Neural progenitor cell (in vitro differentiated cells): ENCODE data around the gene IL17RB. TPM values are rescaled to one million over a fixed set of nuclear protein-coding genes. Genes with fewer than 3 reads are reported as not detected.

Experiments
- DNase-seq: peaks from one replicate; pipeline ENCODE4 v3.0.0-alpha.2; 2016; ENCODE audit warnings: low spot score
- H2AFZ ChIP-seq: fragments of 200-600 bp; sonication (generic); replicated peaks from 2 replicates; pipeline ENCODE4 v1.6.1; 2016; ENCODE audit warnings: antibody characterized with exemption
- H3F3A ChIP-seq: fragments of 200-600 bp; sonication (generic); 2 replicates; pipeline ENCODE4 v1.6.1; 2016; ENCODE audit warnings: antibody characterized with exemption, low read depth
- H3K27ac ChIP-seq: fragments of 200-600 bp; sonication (generic); 2 replicates; pipeline ENCODE4 v1.5.1; 2016; ENCODE audit warnings: mild to moderate bottlenecking
- H3K27me3 ChIP-seq: fragments of 200-600 bp; sonication (generic); 2 replicates; pipeline ENCODE4 v1.6.1; 2016; ENCODE audit warnings: mild to moderate bottlenecking, moderate library complexity
- H3K36me3 ChIP-seq: fragments of 200-600 bp; sonication (generic); 2 replicates; pipeline ENCODE4 v1.5.1; 2016
- H3K4me1 ChIP-seq: fragments of 200-600 bp; sonication (generic); 2 replicates; pipeline ENCODE4 v1.6.1; 2016; ENCODE audit warnings: mixed run types
- H3K4me2 ChIP-seq: fragments of 200-600 bp; sonication (generic); 2 replicates; pipeline ENCODE4 v1.6.1; 2016
- H3K4me3 ChIP-seq: fragments of 200-600 bp; sonication (generic); 2 replicates; pipeline ENCODE4 v1.5.1; 2016
- H3K79me2 ChIP-seq: fragments of 200-600 bp; sonication (generic); 2 replicates; pipeline ENCODE4 v1.6.1; 2016; ENCODE audit warnings: low read depth
- H3K9ac ChIP-seq: fragments of 200-600 bp; sonication (generic); 2 replicates; pipeline ENCODE4 v1.6.1; 2016
- H3K9me3 ChIP-seq: fragments of 200-600 bp; sonication (generic); 2 replicates; pipeline ENCODE4 v1.5.1; 2016; ENCODE audit warnings: low read depth
- H4K20me1 ChIP-seq: fragments of 200-600 bp; sonication (generic); 2 replicates; pipeline ENCODE4 v1.6.1; 2016; ENCODE audit warnings: low read depth
- H3K27ac Mint-ChIP-seq: 3 replicates; pipeline ENCODE4 v1.8.0; 2021; ENCODE audit warnings: mixed read lengths
- H3K27me3 Mint-ChIP-seq: 2 replicates; pipeline ENCODE4 v1.8.0; 2022; ENCODE audit warnings: low read depth, mild to moderate bottlenecking, inconsistent platforms, moderate library complexity, mixed read lengths; ENCODE audit not compliant: insufficient read depth
- H3K36me3 Mint-ChIP-seq: 3 replicates; pipeline ENCODE4 v1.8.0; 2021; ENCODE audit warnings: mixed read lengths
- H3K4me1 Mint-ChIP-seq: 3 replicates; pipeline ENCODE4 v1.8.0; 2021; ENCODE audit warnings: mixed read lengths
- H3K4me3 Mint-ChIP-seq: 3 replicates; pipeline ENCODE4 v1.8.0; 2021; ENCODE audit warnings: mild to moderate bottlenecking, moderate library complexity, mixed read lengths
- H3K9me3 Mint-ChIP-seq: 3 replicates; pipeline ENCODE4 v1.8.0; 2020; ENCODE audit warnings: mixed read lengths
- EZH2 ChIP-seq: fragments of 200-600 bp; sonication (generic); IDR thresholded peaks from 2 replicates; pipeline ENCODE4 v1.6.1; 2017; ENCODE audit warnings: antibody characterized with exemption, mild to moderate bottlenecking, moderate library complexity
- EZH2phosphoT487 ChIP-seq: fragments of 200-600 bp; sonication (generic); IDR thresholded peaks from 2 replicates; pipeline ENCODE4 v1.6.1; 2017; ENCODE audit warnings: antibody characterized with exemption
- total RNA-seq: library from RNA; depleted of rRNA; stranded (reverse); fragments of >200 nt; gene quantifications from 2 replicates; pipeline ENCODE4 v1.2.3, GENCODE V29; 2015; ENCODE audit warnings: low replicate concordance
- TF ChIP-seq, protein P1 (sequence below): fragments of 200-600 bp; sonication (generic); IDR thresholded peaks from 2 replicates; pipeline ENCODE4 v1.5.1; 2017; ENCODE audit warnings: antibody characterized with exemption, mild to moderate bottlenecking

The IL17RB gene
- total RNA-seq, 1 donor from 2014 or later: 3.4 TPM

DNA sequence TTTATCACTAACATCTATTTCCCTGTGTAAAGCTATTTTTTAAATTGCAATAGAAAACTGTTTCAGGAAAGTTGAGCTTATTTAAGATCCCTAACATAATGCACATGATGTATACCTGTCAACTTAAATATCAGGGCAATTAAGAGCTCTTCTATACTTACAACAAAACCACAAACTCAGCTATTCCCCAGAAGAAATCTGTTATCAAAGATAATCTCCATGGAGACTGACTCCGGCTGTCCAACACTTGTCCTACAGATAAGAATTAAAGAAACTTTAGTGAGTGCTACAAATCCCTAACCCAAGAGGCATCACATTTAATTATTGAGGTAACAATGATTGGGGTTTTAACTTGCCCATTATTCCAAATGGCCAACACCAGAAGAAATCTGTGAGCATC lies 41.9 kb downstream of the IL17RB start:
- H4K20me1 ChIP-seq: peaks cover 24% of the 10 kb centered on the region
- H3K4me3 ChIP-seq: no peak overlapping the region

DNA sequence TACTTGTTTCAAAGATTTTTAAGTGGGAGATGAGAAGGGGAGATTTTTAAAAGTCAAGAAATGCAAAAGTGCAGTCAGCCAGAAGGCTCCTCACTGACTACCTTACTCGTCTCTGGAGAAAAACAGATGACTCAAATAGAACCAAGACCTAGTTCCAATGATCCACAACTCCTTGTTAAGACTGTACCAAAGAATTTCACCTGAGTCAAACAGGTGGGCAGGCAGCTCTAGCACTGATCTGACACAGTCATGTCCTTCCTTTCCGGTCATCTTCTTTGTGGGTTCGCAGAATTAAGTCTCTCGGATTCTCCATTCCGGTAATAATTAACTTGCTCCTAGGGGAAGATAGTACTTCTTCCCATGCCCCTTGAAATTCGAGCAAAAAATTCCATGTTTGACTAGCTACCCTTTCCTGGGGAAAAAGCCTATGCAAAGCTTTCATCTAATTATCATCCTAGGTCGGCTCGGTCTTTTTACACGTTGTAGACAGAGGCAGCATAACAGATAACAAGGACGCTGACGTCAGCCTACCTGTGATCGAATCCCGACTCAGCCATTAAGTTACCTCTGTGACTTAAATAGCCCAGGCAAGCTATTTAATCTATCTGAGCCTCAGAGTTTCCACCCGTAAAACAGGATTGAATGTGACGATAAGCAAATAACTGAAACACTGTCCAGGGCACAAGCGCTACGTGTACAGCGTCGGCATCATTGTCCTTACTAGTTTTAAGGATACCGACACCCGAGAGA lies 44.5 kb downstream of the IL17RB start:
- Mint-ChIP-seq H3K4me1 (peaks cover 27% of the 10 kb centered on the region), H3K27me3 (peaks cover 3% of the 10 kb centered on the region), H3K9me3 (no peaks in the 10 kb centered on the region), H3K36me3 (peaks cover 7% of the 10 kb centered on the region), H3K4me3 (peak overlapping the region; percentile 98), H3K27ac (peak overlapping the region; percentile 65)
- Histone ChIP-seq H3K4me2 (peak overlapping the region; percentile 84), H3K36me3 (peaks cover 5% of the 10 kb centered on the region), H3F3A (peaks cover 10% of the 10 kb centered on the region), H3K79me2 (peaks cover 49% of the 10 kb centered on the region), H4K20me1 (peaks cover 24% of the 10 kb centered on the region), H3K4me1 (peaks cover 12% of the 10 kb centered on the region), H3K9ac (peak overlapping the region; percentile 93), H3K27me3 (peaks cover 27% of the 10 kb centered on the region), H3K9me3 (no peaks in the 10 kb centered on the region), H3K4me3 (peak overlapping the region; percentile 82), H3K27ac (peak overlapping the region; percentile 90), H2AFZ (peak overlapping the region; percentile 79)
- TF ChIP-seq EZH2: no peak
- no peak for TF ChIP-seq EZH2phosphoT487
- TF ChIP-seq, protein P1, sequence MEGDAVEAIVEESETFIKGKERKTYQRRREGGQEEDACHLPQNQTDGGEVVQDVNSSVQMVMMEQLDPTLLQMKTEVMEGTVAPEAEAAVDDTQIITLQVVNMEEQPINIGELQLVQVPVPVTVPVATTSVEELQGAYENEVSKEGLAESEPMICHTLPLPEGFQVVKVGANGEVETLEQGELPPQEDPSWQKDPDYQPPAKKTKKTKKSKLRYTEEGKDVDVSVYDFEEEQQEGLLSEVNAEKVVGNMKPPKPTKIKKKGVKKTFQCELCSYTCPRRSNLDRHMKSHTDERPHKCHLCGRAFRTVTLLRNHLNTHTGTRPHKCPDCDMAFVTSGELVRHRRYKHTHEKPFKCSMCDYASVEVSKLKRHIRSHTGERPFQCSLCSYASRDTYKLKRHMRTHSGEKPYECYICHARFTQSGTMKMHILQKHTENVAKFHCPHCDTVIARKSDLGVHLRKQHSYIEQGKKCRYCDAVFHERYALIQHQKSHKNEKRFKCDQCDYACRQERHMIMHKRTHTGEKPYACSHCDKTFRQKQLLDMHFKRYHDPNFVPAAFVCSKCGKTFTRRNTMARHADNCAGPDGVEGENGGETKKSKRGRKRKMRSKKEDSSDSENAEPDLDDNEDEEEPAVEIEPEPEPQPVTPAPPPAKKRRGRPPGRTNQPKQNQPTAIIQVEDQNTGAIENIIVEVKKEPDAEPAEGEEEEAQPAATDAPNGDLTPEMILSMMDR: no peak
- peak; percentile 63 for DNase-seq

More for the DNA sequence above, 41.9 kb downstream of the IL17RB start:
- Histone ChIP-seq H3K4me2 (no peak overlapping the region), H3K27me3 (peaks cover under 1% of the 10 kb centered on the region), H3K4me1 (peaks cover 12% of the 10 kb centered on the region), H3K9me3 (no peaks in the 10 kb centered on the region), H3K36me3 (peaks cover 5% of the 10 kb centered on the region), H3K9ac (no peak overlapping the region), H3K79me2 (peaks cover 49% of the 10 kb centered on the region), H3K27ac (no peak overlapping the region), H3F3A (peaks cover 16% of the 10 kb centered on the region), H2AFZ (no peak overlapping the region)
- Mint-ChIP-seq H3K4me1 (peaks cover 25% of the 10 kb centered on the region), H3K4me3 (no peak overlapping the region), H3K9me3 (no peaks in the 10 kb centered on the region), H3K27me3 (peaks cover 3% of the 10 kb centered on the region), H3K27ac (no peak overlapping the region), H3K36me3 (peaks cover 9% of the 10 kb centered on the region)
- DNase-seq: no peak
- TF ChIP-seq, protein P1: no peak
- no peak for TF ChIP-seq EZH2
- no peak for TF ChIP-seq EZH2phosphoT487

DNA sequence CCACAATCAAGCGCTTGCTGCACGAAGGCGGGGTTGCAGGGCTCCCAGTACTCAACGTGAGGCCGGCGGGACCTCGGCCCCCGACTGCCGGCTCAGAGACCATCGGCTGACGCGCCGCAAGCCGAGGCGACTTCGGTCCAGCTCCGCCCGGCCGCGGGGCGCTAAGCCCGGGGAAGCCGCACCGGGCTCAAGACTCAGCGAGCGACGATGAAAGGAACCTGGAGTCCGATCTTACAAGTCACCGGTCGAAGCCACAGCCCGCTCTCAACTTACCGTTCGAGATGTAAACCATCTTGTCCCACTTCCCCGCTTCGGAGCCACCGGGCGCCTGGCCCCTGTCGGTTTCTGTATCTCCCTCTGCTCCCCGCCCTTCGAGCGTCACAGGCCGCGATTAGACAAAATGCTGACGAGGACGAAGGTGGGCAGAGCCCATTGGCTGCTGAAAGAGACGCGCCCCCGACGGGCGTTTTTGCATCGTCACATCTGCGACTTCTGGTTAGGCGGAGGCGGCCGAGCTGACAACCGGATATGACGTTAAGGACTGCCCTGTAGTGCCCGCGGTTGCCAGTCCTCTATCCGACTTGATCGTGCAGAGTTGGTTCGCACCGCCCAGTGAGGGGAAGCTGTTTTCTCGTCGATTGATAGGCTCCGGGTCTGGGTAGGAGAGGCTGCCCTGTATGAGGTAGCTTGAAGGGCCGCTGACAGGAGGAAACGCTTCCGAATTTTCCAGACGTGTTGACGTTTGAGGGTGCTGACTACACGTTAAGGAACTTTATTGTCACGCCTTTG lies 45.3 kb downstream of the IL17RB start, which contains the start of gene SELENOK:
Gene SELENOK (minus strand): TSS at position 363 of the 789 bp plus-strand sequence.
- peak within 1 kb of the TSS; percentile 98 for H3K4me3 Mint-ChIP-seq
- DNase-seq: peak; percentile 99
- H3K4me2 ChIP-seq: peak within 1 kb of the TSS; percentile 84
- H3K4me3 ChIP-seq: peak within 1 kb of the TSS; percentile 82
- peak within 1 kb of the TSS; percentile 94 for H3K27ac Mint-ChIP-seq
- peaks cover 12% of the 10 kb centered on the region for H3K4me1 ChIP-seq
- peaks cover 10% of the 10 kb centered on the region for H3F3A ChIP-seq
- TF ChIP-seq, protein P1: no peak
- no peak for TF ChIP-seq EZH2phosphoT487
- H3K9me3 Mint-ChIP-seq: no peaks in the 10 kb centered on the region
- H3K36me3 ChIP-seq: peaks cover 1% of the 10 kb centered on the region
- peaks cover 3% of the 10 kb centered on the region for H3K27me3 Mint-ChIP-seq
- peaks cover 48% of the 10 kb centered on the region for H3K79me2 ChIP-seq
- H3K36me3 Mint-ChIP-seq: peaks cover 7% of the 10 kb centered on the region
- peak within 1 kb of the TSS; percentile 93 for H3K9ac ChIP-seq
- H3K27me3 ChIP-seq: peaks cover 35% of the 10 kb centered on the region
- H3K27ac ChIP-seq: peak within 1 kb of the TSS; percentile 90
- H2AFZ ChIP-seq: peak within 1 kb of the TSS; percentile 79
- H3K9me3 ChIP-seq: no peaks in the 10 kb centered on the region
- peaks cover 27% of the 10 kb centered on the region for H3K4me1 Mint-ChIP-seq
- H4K20me1 ChIP-seq: peaks cover 24% of the 10 kb centered on the region
